PC-9 (cell line): ENCODE measurements around the gene ANKEF1. TPM values are rescaled to one million over a fixed set of nuclear protein-coding genes. Genes with fewer than 3 reads are reported as not detected.

Experiments
- BruUV-seq: library from RNA; stranded (reverse); fragments of 400-500 nt; replicated peaks from 2 replicates; lab custom pipeline; 2021; lab: Mats Ljungman, UMichigan
- CTCF ChIA-PET: fragments of 300-600 bp; sonication (Branson Sonifier 250); formaldehyde crosslinking; loops from one replicate; lab custom pipeline; 2022; ENCODE audit warnings: antibody characterized with exemption; lab: Charles Lee
- POLR2A ChIA-PET: fragments of 300-600 bp; sonication (Branson Sonifier 250); formaldehyde crosslinking; loops from one replicate; lab custom pipeline; 2022; ENCODE audit warnings: antibody characterized with exemption; ENCODE audit not compliant: unreplicated experiment; lab: Charles Lee
- DNase-seq, 2 experiments: peaks; one replicate each; pipeline versions ENCODE4 v3.0.0 to v3.0.0-alpha.2; 2015 to 2022; ENCODE audit warnings: mixed read lengths in 1 of 2
- H2AFZ ChIP-seq: fragments of 200-600 bp; sonication (generic); 2 replicates; pipeline ENCODE4 v1.8.1; 2017; ENCODE audit warnings: antibody characterized with exemption
- H3F3A ChIP-seq: fragments of 200-600 bp; sonication (generic); 2 replicates; pipeline ENCODE4 v1.8.1; 2017; ENCODE audit warnings: antibody characterized with exemption, mild to moderate bottlenecking, low read depth; ENCODE audit not compliant: insufficient read depth
- H3K27ac ChIP-seq: fragments of 200-600 bp; sonication (generic); 2 replicates; pipeline ENCODE4 v1.6.1; 2016; ENCODE audit warnings: mixed run types
- H3K27me3 ChIP-seq: fragments of 200-600 bp; sonication (generic); 2 replicates; pipeline ENCODE4 v1.6.1; 2016; ENCODE audit warnings: low read depth, mixed run types; ENCODE audit not compliant: insufficient read depth
- H3K36me3 ChIP-seq: fragments of 200-600 bp; sonication (generic); 2 replicates; pipeline ENCODE4 v1.6.1; 2016; ENCODE audit warnings: low read depth, mixed run types
- H3K4me1 ChIP-seq: fragments of 200-600 bp; sonication (generic); replicated peaks from 2 replicates; pipeline ENCODE4 v1.6.1; 2016; ENCODE audit warnings: mixed run types; ENCODE audit not compliant: insufficient read depth
- H3K4me2 ChIP-seq: fragments of 200-600 bp; sonication (generic); 2 replicates; pipeline ENCODE4 v1.6.1; 2017; ENCODE audit warnings: mixed run types
- H3K4me3 ChIP-seq: fragments of 200-600 bp; sonication (generic); 2 replicates; pipeline ENCODE4 v1.6.1; 2016; ENCODE audit warnings: mixed run types
- H3K79me2 ChIP-seq: fragments of 200-600 bp; sonication (generic); 2 replicates; pipeline ENCODE4 v1.6.1; 2017; ENCODE audit warnings: low read depth, mixed run types
- H3K9me2 ChIP-seq: fragments of 200-600 bp; sonication (generic); 2 replicates; pipeline ENCODE4 v1.8.1; 2017; ENCODE audit warnings: mild to moderate bottlenecking; ENCODE audit not compliant: insufficient read depth
- H3K9me3 ChIP-seq: fragments of 200-600 bp; sonication (generic); 2 replicates; pipeline ENCODE4 v1.8.1; 2016; ENCODE audit warnings: low read depth; ENCODE audit not compliant: insufficient read depth
- H4K20me1 ChIP-seq: fragments of 200-600 bp; sonication (generic); 2 replicates; pipeline ENCODE4 v1.8.1; 2017; ENCODE audit not compliant: insufficient read depth
- CTCF ChIP-seq: fragments of 200-600 bp; sonication (generic); conservative IDR thresholded peaks from 2 replicates; pipeline ENCODE4 v1.6.1; 2017; ENCODE audit warnings: mixed run types, antibody characterized with exemption, mild to moderate bottlenecking, moderate library complexity
- EZH2 ChIP-seq: fragments of 200-600 bp; sonication (generic); IDR thresholded peaks from 2 replicates; pipeline ENCODE4 v1.8.0; 2017; ENCODE audit warnings: antibody characterized with exemption, low read depth
- intact Hi-C: fragments of 100-400 bp; cut with micrococcal nuclease; formaldehyde crosslinking; loops from one replicate; pipeline ENCODE4 v1.10.0; 2022; ENCODE audit not compliant: unreplicated experiment
- total RNA-seq: library from RNA; stranded (reverse); gene quantifications from 2 replicates; pipeline ENCODE4 v1.2.3, GENCODE V29; 2021

ANKEF1 gene
- total RNA-seq, 1 experiment from 2014 or later: 11.1 TPM

- Histone ChIP-seq H3K36me3 (no peaks in the 10 kb centered on the region), H2AFZ (no peak overlapping the region), H3K9me2 (no peaks in the 10 kb centered on the region), H3K27me3 (no peaks in the 10 kb centered on the region), H3K4me3 (no peak overlapping the region), H3K4me1 (no peaks in the 10 kb centered on the region), H3K79me2 (no peaks in the 10 kb centered on the region), H3K9me3 (no peaks in the 10 kb centered on the region; the same call in 1 of the 2 replicates), H3K4me2 (no peak overlapping the region), H4K20me1 (no peaks in the 10 kb centered on the region), H3F3A (no peaks in the 10 kb centered on the region), H3K27ac (no peak overlapping the region)
- DNase-seq: no peak
- TF ChIP-seq CTCF: no peak
- TF ChIP-seq EZH2: no peak
- ChIA-PET CTCF (no interaction called here), POLR2A (no interaction called here)
- no TSS peak for BruUV-seq
- intact Hi-C loops: no loop called here
These were observed 28.7 kb downstream of the ANKEF1 start for GRCh38 chr20:10063482-10063881.

GRCh38 chr20:10064611-10065010 lies 29.8 kb downstream of the ANKEF1 start:
- ChIA-PET POLR2A (no interaction called here), CTCF (no interaction called here)
- no peak overlapping the region for H3K27ac ChIP-seq
- no TSS peak for BruUV-seq
- no peaks in the 10 kb centered on the region for H4K20me1 ChIP-seq
- intact Hi-C loops: no loop called here
- TF ChIP-seq CTCF: no peak
- no peak for TF ChIP-seq EZH2
- H3K27me3 ChIP-seq: no peaks in the 10 kb centered on the region
- no peaks in the 10 kb centered on the region for H3K36me3 ChIP-seq
- DNase-seq: no peak
- no peak overlapping the region for H2AFZ ChIP-seq
- H3K9me3 ChIP-seq: no peaks in the 10 kb centered on the region; the same call in 1 of the 2 replicates
- no peaks in the 10 kb centered on the region for H3K9me2 ChIP-seq
- no peaks in the 10 kb centered on the region for H3K4me1 ChIP-seq
- H3K79me2 ChIP-seq: no peaks in the 10 kb centered on the region
- no peak overlapping the region for H3K4me2 ChIP-seq
- no peak overlapping the region for H3K4me3 ChIP-seq
- no peaks in the 10 kb centered on the region for H3F3A ChIP-seq

- no peaks in the 10 kb centered on the region for H3K4me1 ChIP-seq
- H4K20me1 ChIP-seq: no peaks in the 10 kb centered on the region
- ChIA-PET POLR2A (interaction anchor here (0.7 kb wide), 1 partner anchor 280 kb away, joined by 3 read pairs; no protein-coding TSS in a partner anchor), CTCF (no interaction called here)
- H3K9me3 ChIP-seq: no peaks in the 10 kb centered on the region; the same call in 1 of the 2 replicates
- H3K27me3 ChIP-seq: no peaks in the 10 kb centered on the region
- no peak for TF ChIP-seq CTCF
- TF ChIP-seq EZH2: no peak
- H3F3A ChIP-seq: no peaks in the 10 kb centered on the region
- H3K4me3 ChIP-seq: no peak overlapping the region
- no peak for DNase-seq
- no peak overlapping the region for H2AFZ ChIP-seq
- no peak overlapping the region for H3K4me2 ChIP-seq
- no peaks in the 10 kb centered on the region for H3K36me3 ChIP-seq
- intact Hi-C loops: no loop called here
- no peak overlapping the region for H3K27ac ChIP-seq
- no peaks in the 10 kb centered on the region for H3K79me2 ChIP-seq
- BruUV-seq: no TSS peak
- H3K9me2 ChIP-seq: no peaks in the 10 kb centered on the region
These were observed 30.5 kb downstream of the ANKEF1 start for GRCh38 chr20:10065154-10065833.
